HG03039 (cell line): Measurements from ENCODE around the gene TRIP13.
"Not testable (repeated sequence)": the region's sequence is repeated elsewhere in the genome, so short reads cannot be mapped to it uniquely, and the experiment has no call there.

Experiments used
- ATAC-seq: cut with Tn5 transposase; IDR thresholded peaks from one replicate; pipeline ENCODE4 v1.9.1; 2021; ENCODE audit warnings: mild to moderate bottlenecking, moderate library complexity; ENCODE audit not compliant: unreplicated experiment

The TRIP13 gene, protein sequence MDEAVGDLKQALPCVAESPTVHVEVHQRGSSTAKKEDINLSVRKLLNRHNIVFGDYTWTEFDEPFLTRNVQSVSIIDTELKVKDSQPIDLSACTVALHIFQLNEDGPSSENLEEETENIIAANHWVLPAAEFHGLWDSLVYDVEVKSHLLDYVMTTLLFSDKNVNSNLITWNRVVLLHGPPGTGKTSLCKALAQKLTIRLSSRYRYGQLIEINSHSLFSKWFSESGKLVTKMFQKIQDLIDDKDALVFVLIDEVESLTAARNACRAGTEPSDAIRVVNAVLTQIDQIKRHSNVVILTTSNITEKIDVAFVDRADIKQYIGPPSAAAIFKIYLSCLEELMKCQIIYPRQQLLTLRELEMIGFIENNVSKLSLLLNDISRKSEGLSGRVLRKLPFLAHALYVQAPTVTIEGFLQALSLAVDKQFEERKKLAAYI

DNA sequence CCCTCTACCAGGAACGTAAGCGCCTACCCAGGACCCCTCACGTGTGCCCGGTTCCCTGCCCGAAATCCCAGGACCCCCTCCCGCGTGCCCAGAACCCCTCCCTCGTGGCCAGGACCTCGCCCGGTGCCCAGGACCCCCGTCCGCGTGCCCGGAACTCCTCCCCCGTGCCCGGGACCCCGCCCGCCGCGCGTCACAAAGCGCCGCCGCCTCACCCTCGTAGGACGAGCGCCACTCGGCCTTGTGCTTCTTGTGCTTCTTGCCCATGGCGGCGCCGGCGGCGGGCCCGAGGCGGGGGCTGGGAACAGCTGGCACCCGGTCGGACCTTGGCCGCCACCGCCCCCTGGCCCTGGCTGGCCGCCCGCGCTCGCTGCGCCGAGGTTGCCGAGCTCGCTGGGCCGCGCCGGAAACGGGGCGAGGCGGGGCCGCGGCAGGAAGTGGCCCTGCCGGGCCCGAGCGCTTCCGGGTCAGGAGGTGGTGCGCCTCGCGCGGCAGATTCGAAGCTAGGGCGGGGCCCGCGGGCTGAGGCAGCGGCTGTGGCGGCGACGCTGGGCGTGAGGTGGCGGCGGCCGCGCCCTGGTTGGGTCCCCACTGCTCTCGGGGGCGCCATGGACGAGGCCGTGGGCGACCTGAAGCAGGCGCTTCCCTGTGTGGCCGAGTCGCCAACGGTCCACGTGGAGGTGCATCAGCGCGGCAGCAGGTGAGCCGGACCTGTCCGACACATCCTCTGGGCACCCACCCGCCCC lies at the start of gene TRIP13, which contains the start of gene BRD9:
TSS of gene TRIP13 (plus strand) at position 491 of the 743 bp plus-strand sequence. CDS start at position 606, 115 bp downstream.
TSS of gene BRD9 (minus strand) at position 408 of the 743 bp plus-strand sequence. CDS start at position 264, 144 bp downstream.
- ATAC-seq, result peak; percentile 97

DNA sequence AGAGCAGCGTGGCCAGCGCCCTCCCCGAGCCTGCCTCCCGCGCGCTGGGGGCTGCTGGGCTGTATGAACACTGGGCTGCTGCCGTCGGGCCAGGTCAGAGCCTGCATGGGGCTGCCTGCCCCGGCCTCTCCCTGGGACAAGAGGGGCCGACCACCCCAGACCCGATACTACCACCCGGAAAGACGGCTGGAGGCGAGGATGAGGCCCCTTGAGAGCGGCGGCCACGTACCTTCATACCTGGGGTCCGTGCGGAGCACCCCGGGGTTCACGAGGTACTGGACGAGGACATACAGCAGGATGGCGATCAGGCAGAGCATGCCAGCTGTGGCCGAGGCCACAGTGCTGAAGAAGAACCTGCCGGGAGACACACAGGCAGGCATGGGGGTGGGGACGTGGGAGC lies 49.3 kb upstream of the TRIP13 start:
- not testable (repeated sequence) for ATAC-seq

DNA sequence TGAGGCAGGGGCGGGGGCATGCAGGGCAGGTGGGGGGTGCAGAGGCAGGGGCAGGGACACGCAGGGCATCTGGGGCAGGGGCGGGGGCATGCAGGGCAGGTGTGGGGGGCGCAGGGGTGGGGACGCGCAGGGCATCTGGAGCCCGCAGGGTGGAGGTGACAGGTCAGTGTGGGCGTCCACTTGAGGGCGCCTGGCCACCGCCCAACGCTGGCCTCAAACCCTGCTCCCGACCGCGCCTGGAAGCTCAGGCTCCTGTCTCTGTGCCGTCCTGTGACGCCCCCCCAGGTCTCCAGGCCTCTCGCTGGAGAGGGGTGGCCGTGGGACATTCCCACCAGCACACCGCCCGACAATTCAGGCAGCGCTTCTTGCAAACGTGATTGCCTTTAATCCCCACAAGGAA lies 48.8 kb upstream of the TRIP13 start:
- not testable (repeated sequence) for ATAC-seq

DNA sequence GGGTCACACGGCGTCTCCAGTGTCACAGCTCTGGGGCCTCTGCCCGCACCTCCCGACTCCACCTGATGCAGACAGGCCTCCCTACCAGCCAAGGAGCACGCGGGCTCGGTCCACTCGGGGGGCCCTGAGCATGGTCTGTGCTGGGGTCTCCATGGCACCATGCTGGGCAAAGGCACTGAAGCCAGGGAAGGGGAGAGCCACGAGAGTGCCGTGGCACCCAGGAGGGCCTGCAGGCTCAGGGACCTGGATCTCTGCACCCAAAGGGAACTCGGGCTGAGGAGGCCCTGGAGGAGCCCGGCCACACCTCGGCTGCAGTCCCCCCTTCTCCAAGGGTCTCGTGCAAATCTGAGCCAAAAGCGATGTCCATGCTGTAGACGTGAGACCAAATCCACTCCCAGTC lies 48.3 kb upstream of the TRIP13 start:
- not testable (repeated sequence) for ATAC-seq

DNA sequence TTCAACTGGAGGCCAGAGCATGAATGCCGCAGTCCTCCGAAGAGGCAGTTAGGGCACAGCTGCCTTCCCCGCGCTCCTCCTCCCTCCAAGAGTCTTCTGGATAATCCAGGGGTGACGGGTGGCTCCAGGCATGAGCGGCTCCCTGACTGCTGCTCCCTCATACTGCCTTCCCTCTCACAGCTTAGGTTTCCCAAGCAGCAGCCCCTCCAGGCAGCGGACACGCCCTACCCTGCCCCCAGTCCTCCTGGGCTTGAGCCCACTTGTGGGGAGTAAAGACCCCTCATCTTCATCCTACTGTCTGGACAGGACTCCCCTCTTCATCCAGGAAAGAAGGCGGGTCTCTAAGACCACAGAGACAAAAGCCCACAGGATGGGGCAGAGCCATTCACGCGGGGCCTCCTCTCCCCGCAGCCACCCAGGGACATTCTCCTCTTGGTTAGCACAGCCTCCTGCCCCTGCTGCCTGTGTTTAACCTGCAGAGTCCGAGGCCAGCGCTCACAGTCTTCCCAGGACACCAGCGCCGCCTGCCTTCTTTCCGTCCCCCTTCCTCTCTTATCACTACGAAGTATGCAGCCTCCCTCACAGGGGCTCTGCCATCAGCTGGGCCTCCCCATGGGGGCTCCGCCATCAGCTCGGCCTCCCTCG lies 47.5 kb upstream of the TRIP13 start:
- not testable (repeated sequence) for ATAC-seq

DNA sequence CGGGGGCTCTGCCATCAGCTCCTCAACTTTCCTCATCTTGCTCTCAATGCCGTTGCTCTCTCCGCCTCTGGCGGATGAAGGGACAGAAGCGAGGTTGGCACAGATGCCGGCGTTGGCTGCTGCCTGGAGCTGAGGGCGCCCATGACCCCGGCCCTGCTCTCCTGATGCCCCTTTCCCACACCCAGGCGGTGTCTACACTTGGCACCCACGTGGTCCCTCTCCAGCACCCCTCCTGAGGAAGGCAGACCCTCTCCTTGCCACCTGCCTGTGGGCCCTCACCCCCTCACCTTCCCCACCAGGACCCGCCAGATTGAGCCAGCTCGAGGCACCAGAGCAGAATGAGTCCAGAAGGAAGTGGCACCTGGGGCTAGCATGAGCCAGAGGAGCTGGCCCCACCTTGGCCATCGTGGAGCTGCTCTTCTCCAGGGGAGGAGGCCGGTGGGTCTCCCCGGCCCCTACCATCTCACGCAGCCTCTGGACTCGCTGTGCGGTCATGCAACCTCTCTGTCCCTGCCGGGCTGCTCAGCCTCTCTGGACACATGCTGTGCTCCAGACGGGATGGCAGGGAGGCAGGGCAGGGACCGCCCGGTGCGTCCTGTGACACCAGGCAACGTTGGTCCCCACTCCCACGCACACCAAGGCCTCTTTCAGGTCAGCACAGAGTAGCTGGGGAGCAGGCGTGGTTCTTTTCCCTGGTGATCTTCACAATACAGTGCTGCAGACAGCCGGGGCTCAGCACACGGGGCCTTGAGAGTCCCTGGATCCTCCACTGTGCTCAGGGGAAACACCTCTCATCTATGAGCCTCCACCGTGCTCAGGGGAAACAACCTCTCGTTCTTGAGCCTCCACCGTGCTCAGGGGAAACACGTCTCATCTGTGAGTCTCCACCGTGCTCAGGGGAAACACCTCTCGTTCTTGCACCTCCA lies 46.7 kb upstream of the TRIP13 start:
- not testable (repeated sequence) for ATAC-seq

DNA sequence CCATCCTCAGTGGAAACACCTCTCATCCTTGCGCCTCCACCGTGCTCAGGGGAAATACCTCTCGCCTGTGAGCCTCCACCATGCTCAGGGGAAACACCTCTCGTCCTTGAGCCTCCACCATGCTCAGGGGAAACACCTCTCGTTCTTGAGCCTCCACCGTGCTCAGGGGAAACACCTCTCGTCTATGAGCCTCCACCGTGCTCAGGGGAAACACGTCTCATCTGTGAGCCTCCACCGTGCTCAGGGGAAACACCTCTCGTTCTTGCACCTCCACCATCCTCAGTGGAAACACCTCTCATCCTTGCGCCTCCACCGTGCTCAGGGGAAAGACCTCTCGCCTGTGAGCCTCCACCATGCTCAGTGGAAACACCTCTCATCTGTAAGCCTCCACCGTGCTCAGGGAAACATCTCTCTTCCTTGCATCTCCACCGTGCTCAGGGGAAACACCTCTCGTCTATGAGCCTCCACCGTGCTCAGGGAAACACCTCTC lies 46.0 kb upstream of the TRIP13 start:
- ATAC-seq, result not testable (repeated sequence)

DNA sequence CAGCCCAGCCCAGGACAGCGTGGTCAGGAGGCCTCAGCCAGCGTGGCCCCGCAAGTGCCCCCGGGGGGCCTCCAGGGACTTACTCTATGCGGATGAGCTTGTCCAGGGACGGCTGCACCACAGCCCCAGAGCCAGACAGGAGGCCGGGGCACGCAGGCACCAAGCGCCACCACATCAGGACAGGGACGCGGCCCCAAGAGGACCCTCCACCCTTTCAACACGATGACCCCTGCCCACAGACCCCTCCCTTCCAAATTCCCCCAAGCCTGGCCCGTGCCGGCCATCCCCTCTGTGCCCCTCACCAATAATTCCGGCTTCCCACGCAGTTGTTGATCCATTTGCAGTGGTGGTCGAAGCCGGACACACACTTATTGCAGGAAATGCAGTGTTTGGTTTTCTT lies 45.5 kb upstream of the TRIP13 start:
- ATAC-seq, result not testable (repeated sequence)

DNA sequence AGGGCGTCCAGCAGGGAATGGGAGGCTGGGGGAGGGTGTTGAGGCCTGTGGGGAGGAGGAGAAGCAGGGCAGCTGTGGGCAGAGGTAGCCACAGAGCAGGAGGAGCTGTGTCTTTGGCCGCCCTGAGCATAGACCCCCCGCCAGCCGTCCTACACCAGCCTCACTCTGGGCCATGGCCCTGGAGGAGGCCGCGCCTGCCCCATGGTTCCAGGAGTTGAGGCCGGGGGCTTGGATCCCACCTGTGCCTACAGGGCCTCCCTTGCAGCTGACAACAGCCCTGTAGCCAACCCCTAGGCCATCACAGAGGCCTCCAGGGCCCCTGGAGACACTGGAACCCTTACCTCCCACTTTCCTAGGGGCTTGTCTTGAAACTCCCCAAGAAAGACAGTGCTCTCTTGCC lies 44.9 kb upstream of the TRIP13 start:
- ATAC-seq, result not testable (repeated sequence)

DNA sequence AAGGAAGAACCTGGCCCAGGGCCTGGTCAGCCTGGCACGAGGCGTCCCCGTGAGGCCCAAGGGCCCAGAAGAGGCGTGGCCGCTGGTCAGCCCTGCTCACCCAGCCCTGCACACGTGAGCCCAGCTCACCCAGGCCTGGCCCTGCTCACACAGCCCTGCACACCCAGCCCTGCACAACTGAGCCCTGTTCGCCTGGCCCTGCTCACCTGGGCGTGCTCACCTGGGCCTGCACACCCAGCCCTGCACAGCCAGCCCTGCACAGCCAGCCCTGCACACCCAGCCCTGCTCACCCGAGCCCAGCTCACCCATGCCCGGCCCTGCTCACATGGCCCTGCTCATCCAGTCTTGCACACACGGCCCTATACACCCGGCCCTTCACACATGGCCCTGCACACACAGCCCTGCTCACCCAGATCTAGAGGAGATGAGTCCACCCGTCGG lies 44.0 kb upstream of the TRIP13 start:
- no peak for ATAC-seq

DNA sequence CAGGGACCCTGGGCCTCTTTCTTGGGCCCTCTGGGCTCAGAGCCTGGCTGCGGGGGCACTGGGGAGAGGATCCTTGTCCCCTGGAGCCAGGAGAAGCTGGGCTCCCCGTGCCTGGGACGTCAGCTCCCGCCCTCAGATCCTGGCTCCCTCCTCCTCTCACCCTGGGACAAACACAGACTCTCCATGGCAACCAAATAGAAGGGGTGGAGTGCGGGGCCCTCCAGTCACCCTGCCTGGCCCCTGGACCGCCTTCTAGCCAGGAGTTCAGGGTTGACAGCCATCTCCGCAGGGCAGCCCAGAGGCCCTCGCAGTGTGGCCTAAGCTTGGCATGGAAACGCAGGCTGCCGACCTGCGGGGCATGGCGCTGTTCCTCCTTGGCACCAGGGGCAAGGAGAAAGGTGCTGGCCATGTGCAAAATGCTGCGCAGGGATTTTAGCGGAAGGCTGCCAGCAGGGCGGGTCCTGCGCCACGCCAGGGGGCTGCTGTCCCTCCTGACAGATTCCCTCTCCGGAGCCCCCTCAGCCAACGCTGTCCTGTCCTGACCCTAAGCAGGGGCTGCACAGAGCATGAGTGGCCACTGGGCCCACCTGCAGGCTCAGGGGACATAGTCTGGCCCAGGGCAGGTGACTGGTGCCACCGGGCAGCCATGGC lies 42.9 kb upstream of the TRIP13 start:
- ATAC-seq, result no peak

DNA sequence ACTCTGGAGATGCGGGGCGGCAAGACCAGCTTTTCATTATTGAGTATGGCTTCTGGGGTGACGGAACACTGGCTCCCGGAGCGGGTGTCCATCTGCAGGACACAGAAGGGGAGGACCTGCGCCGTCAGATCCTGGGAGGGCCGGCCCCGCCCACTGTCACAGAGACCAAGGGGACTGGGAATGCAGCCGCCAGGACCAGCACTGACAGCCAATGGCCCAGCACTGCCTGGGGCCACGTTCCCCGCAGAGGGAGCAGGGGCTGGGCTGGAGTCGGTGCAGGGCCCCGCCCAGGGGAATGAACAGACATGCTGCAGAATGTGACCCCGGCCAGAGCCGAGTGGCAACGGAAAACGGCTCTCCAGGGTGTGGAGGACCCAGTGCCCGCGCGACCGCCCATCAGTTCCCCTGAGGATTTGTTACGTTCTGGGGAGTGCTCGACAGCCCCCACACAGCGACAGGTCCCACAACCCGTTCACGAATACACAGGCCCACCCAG lies 42.1 kb upstream of the TRIP13 start, which contains the start of gene ZDHHC11:
TSS of gene ZDHHC11 (minus strand) at position 476 of the 496 bp plus-strand sequence. CDS start at position 92, 384 bp downstream.
- no peak for ATAC-seq

DNA sequence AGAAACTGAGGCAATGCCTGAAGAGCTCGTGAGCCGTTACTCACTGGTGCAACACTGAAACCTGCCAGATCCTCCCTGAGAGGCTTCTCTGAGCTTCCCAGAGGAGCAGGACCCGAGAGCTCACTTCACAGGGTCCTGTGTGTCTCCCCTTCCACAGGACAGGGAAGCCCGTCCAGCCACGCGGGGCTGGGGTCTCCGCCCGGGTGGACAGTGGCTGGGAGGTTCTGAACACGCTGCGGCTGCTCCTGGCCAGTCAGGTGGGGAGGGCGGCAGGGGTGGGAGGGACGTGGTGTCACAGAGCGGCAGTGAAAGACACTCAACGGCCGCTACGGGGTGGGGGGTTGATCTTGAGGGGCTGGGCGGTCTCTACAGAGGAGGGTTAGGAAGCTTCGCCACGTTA lies 41.6 kb upstream of the TRIP13 start:
- no peak for ATAC-seq

DNA sequence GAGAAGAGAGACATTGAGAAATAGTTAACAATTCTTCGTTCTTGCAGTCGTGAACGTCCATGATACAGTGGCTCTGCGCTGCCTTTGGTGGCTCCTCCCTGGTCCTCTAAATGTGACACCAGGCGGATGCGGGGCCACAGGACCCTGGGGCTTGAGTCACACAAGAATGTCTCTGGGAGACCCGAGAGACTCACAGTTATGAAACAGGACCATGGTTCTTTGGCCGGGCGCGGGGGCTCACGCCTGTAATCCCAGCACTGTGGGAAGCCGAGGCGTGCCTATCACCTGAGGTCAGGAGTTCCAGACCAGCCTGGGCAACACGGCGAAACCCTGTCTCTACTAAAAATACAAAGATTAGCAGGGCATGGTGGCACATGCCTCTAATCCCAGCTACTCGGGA lies 41.1 kb upstream of the TRIP13 start:
- ATAC-seq, result no peak

DNA sequence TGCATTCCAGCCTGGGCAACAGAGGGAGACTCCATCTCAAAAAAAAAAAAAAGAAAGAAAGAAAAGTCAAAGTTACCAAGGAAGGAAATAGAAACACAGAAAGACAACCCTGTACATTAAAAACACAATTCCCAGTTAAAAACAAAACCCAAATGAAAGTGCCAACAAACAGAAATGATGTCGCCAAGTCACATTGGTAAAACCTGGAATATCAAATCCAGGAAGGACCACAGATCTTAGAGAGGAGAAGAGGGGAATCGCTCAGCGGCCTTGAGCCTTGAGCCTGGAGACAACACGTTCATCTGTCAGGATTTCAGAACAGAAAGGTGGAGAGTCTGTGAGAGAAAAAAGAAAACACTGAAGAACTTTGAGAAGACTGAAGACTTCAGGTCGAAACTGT lies 40.7 kb upstream of the TRIP13 start:
- ATAC-seq, result no peak

DNA sequence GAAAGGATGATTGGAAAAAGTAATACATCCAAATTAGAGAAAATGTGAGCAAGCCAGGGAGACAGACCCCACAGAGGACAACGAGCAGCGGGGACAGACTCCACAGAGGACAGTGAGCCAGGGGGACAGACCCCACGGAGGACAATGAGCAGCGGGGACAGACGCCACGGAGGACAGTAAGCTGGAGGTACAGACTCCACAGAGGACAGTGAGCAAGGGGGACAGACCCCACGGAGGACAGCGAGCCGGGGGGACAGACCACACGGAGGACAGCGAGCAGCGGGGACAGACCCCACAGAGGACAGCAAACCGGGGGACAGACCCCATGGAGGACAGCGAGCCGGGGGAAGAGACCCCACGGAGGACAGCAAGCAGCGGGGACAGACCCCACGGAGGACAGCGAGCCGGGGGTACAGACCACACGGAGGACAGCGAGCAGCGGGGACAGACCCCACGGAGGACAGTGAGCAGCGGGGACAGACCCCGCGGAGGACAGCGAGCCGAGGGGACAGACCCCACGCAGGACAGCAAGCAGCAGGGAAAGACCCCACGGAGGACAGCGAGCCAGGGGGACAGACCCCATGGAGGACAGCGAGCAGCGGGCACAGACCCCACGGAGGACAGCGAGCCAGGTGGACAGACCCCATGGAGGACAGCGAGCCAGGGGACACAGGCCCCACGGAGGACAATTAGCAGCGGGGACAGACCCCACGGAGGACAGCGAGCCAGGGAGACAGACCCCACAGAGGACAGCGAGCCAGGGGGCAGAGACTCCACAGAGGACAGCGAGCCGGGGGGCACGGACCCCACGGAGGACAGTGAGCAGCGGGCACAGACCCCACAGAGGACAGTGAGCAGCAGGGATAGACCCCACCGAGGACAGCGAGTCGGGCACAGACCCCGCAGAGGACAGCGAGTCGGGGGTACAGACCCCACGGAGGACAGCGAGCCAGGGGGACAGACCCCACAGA lies 40.0 kb upstream of the TRIP13 start:
- ATAC-seq, result no peak

DNA sequence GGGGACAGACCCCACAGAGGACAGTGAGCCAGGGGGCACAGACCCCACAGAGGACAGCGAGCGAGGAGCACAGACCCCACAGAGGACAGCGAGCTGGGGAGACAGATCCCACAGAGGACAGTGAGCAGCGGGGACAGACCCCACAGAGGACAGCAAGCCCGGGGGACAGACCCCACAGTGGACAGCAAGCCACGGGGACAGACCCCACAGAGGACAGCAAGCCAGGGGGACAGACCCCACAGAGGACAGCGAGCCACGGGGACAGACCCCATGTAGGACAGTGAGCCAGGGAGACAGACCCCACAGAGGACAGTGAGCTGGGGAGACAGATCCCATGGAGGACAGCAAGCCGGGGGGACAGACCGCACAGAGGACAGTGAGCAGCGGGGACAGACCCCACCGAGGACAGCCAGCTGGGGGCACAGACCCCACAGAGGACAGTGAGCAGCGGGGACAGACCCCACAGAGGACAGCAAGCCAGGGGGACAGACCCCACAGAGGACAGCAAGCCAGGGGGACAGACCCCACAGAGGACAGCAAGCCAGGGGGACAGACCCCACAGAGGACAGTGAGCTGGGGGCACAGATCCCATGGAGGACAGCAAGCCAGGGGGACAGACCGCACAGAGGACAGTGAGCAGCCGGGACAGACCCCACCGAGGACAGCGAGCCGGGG lies 39.1 kb upstream of the TRIP13 start:
- not testable (repeated sequence) for ATAC-seq
